Uterus (tissue), 4 donors: ENCODE measurements around the gene POLE. TPM values are rescaled to one million over a fixed set of nuclear protein-coding genes. Genes with fewer than 3 reads are reported as not detected.

ENCODE experiments used
- DNase-seq, 2 donors: peaks; one replicate each; pipeline ENCODE4 v3.0.0-alpha.2; 2019 to 2020
- H3K27ac ChIP-seq, 2 donors: fragments of 200-600 bp; sonication (generic); 1 replicate in 1 of 2; 2 replicates in 1 of 2; pipeline ENCODE4 v1.5.1; 2016 to 2018
- H3K27me3 ChIP-seq, 2 donors: fragments of 200-600 bp; sonication (generic); one replicate each; pipeline ENCODE4 v1.5.1; 2018 to 2019; ENCODE audit warnings: control low read depth in 1 of 2
- H3K36me3 ChIP-seq, 2 donors: fragments of 200-600 bp; sonication (generic); one replicate each; pipeline ENCODE4 v1.5.1; 2019; ENCODE audit warnings: control low read depth in 1 of 2
- H3K4me1 ChIP-seq, 2 donors: fragments of 200-600 bp; sonication (generic); one replicate each; pipeline ENCODE4 v1.5.1; 2018 to 2019; ENCODE audit warnings: control low read depth in 1 of 2
- H3K4me3 ChIP-seq, 2 donors: fragments of 200-600 bp; sonication (generic); 1 replicate in 1 of 2; 2 replicates in 1 of 2; pipeline ENCODE4 v1.5.1; 2018 to 2019; ENCODE audit warnings: mild to moderate bottlenecking in 1 of 2
- H3K9me3 ChIP-seq, 2 donors: fragments of 200-600 bp; sonication (generic); one replicate each; pipeline ENCODE4 v1.5.1; 2019; ENCODE audit warnings: control low read depth in 1 of 2
- POLR2A ChIP-seq, 2 donors: fragments of 450-650 bp; IDR thresholded peaks; one replicate each; pipeline ENCODE4 v1.6.1; 2016; ENCODE audit warnings: antibody characterized with exemption in 2 of 2, mild to moderate bottlenecking in 1 of 2, moderate library complexity in 1 of 2
- intact Hi-C: fragments of 100-400 bp; cut with DNase I; formaldehyde crosslinking; loops from one replicate; pipeline ENCODE4 v1.15.1; 2023; ENCODE audit warnings: low total_unique reads
- total RNA-seq, 4 donors: library from RNA; depleted of rRNA in 3 of 4; stranded (reverse); fragments of >200 nt in 3 of 4; gene quantifications; one replicate each; pipeline versions ENCODE4 v1.1.0 to v1.2.4, GENCODE V29; 2014 to 2023
- TF ChIP-seq, protein P1 (sequence below), 4 experiments: fragments of 200-600 bp in 2 of 4; fragments of 450-650 bp in 2 of 4; sonication (generic) in 2 of 4; IDR thresholded peaks; one replicate each; pipeline ENCODE4 v1.5.1; 2016 to 2019; ENCODE audit warnings: antibody characterized with exemption in 4 of 4, mild to moderate bottlenecking in 2 of 4, moderate library complexity in 1 of 4
- donor health status: DM: yes; HTN: yes; CAD: no.

Gene POLE
- total RNA-seq, 4 donors from 2014 or later: 7.7 to 71.3 (median 28.8) TPM

DNA sequence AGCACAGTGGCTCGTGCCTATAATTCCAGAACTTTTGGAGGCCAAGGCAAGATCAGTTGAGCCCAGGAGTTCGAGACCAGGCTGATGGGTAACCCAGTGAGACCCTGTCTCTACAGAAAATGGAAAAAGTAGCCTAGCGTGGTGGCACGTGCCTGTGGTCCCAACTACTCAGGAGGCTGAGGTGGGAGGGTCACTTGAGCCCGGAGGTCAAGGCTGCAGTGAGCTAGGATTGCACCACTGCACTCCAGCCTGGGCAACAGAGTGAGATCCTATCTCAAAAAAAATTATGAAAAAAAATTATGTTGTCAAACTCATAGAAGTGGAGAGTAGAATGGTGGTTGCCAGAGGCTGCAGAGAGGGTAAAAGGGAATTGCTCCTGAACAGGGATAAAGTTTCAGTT, 73.1 kb downstream of the POLE start:
- intact Hi-C loops: no loop called here
- H3K27ac ChIP-seq: no peak overlapping the region
- no peak overlapping the region for H3K4me3 ChIP-seq
- H3K36me3 ChIP-seq: no peaks in the 10 kb centered on the region
- peaks cover 0 to 22% of the 10 kb centered on the region in 2 donors for H3K9me3 ChIP-seq
- no peak for DNase-seq
- H3K27me3 ChIP-seq: peaks cover 10 to 31% of the 10 kb centered on the region in 2 donors
- no peak for TF ChIP-seq POLR2A (IDR thresholded peaks at IDR 0.05)
- TF ChIP-seq, protein P1, sequence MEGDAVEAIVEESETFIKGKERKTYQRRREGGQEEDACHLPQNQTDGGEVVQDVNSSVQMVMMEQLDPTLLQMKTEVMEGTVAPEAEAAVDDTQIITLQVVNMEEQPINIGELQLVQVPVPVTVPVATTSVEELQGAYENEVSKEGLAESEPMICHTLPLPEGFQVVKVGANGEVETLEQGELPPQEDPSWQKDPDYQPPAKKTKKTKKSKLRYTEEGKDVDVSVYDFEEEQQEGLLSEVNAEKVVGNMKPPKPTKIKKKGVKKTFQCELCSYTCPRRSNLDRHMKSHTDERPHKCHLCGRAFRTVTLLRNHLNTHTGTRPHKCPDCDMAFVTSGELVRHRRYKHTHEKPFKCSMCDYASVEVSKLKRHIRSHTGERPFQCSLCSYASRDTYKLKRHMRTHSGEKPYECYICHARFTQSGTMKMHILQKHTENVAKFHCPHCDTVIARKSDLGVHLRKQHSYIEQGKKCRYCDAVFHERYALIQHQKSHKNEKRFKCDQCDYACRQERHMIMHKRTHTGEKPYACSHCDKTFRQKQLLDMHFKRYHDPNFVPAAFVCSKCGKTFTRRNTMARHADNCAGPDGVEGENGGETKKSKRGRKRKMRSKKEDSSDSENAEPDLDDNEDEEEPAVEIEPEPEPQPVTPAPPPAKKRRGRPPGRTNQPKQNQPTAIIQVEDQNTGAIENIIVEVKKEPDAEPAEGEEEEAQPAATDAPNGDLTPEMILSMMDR (IDR thresholded peaks at IDR 0.05): no peak
- H3K4me1 ChIP-seq: peaks cover 0 to 13% of the 10 kb centered on the region in 2 donors

DNA sequence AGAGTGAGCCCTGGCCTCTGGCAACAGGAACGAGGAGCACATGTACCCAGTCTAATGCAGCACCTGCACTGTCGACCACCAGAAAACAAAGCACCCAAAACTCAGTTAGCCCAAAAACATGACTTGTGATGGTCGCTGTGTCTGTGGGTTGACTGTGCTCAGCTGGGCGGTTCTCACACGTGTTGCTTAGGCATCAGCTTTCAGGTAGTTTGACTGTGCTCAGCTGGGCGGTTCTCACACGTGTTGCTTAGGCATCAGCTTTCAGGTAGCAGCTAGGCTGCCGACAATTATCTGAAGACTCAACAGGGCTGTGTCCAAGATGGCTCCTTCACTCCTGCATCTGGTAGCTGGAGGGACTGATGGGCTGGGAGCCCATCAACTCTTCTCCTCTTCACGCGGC, 75.5 kb downstream of the POLE start:
- no peak for TF ChIP-seq POLR2A (IDR thresholded peaks at IDR 0.05)
- peaks cover 0 to 13% of the 10 kb centered on the region in 2 donors for H3K27me3 ChIP-seq

DNA sequence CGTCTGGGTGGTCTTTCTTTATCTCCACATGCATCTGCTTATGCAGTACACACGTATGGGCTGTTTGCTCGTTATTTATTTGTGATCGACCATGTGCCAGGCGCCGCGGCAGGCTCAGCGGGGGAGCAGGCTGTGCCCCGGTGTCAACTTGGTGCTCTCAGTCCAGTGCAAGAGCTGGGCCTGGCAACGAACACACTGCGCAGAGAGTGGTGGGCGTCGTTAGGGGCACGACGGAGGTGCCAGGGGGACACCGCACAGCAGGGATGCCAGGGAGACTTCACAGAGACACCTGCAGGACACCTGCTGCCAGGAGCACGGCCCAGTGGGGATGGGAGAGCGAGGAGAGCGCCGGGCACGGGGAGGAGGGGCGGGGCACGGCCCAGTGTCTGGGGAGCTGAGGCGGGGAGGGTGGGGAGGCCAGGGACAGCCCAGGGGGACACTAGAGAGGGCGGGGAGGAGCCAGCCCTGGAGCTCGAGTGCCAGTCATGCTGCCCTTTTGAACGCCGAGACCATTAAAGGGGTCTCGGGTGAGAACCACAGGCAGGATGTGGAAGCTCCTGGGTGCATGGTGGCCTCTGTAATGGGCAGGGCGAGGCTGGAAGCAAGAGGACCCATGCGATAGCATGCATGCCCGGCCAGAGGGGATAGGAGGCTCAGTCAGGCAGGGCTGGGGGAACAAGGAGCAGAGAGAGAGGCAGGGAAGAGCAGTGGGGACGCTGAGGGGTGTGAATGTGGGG, 76.1 kb downstream of the POLE start:
- TF ChIP-seq, protein P1 (IDR thresholded peaks at IDR 0.05): no peak
- TF ChIP-seq POLR2A (IDR thresholded peaks at IDR 0.05): no peak
- Histone ChIP-seq H3K4me3 (no peak overlapping the region), H3K27ac (no peak overlapping the region), H3K36me3 (no peaks in the 10 kb centered on the region), H3K9me3 (peaks cover 0 to 4% of the 10 kb centered on the region in 2 donors), H3K27me3 (peaks cover 0 to 7% of the 10 kb centered on the region in 2 donors), H3K4me1 (peaks cover 0 to 5% of the 10 kb centered on the region in 2 donors)
- intact Hi-C loops: no loop called here
- no peak for DNase-seq

More for the DNA sequence above, 75.5 kb downstream of the POLE start:
- Histone ChIP-seq H3K36me3 (no peaks in the 10 kb centered on the region), H3K4me1 (peaks cover 0 to 5% of the 10 kb centered on the region in 2 donors), H3K9me3 (peaks cover 0 to 10% of the 10 kb centered on the region in 2 donors), H3K4me3 (no peak overlapping the region), H3K27ac (no peak overlapping the region)
- intact Hi-C loops: no loop called here
- DNase-seq: no peak

DNA sequence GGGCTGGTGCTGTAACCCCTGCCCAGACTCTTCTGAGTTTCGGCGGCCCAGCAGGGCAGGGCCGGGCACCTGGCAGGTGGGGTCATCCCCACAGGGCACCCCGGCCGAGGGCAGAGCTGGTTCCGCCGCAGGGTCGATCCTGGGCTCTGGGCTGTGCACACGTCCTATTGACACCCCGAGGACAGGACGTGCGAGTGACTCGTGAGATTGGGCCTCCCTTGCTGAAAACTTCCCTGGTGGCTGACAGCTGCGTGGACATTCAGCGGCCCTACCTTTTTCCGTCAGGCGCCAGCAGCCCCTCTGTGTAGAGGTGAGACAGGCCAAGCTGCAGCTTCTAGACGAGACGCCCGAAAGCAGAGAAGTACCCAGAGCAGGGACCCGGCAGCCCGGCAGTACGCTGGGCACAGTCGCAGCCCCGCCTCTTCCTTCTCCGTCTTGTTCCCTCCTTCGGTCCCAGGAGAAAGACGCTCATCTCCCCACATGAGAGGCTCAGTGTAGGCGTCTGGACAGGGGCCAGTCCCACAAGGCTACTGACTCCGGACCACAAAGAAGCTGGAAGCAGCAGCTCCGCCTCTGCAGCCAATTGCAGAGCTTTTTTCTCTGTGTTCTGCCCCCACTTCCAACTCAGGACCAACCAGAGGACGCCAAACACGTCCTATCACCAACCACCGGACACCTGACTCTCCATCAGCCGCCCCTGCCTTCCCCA, 76.9 kb downstream of the POLE start, which contains the start of gene LRCOL1:
Gene LRCOL1 (minus strand): TSS at position 532 of the 709 bp plus-strand sequence. CDS start 4,331 bp downstream, outside the sequence.
- Histone ChIP-seq H3K36me3 (no peaks in the 10 kb centered on the region), H3K4me1 (peaks cover 0 to 5% of the 10 kb centered on the region in 2 donors), H3K9me3 (no peaks in the 10 kb centered on the region), H3K4me3 (no peak within 1 kb of the TSS), H3K27ac (no peak within 1 kb of the TSS), H3K27me3 (no peaks in the 10 kb centered on the region)
- DNase-seq: no peak
- intact Hi-C loops: no loop called here
- TF ChIP-seq POLR2A (IDR thresholded peaks at IDR 0.05): no peak
- TF ChIP-seq, protein P1 (IDR thresholded peaks at IDR 0.05): no peak

DNA sequence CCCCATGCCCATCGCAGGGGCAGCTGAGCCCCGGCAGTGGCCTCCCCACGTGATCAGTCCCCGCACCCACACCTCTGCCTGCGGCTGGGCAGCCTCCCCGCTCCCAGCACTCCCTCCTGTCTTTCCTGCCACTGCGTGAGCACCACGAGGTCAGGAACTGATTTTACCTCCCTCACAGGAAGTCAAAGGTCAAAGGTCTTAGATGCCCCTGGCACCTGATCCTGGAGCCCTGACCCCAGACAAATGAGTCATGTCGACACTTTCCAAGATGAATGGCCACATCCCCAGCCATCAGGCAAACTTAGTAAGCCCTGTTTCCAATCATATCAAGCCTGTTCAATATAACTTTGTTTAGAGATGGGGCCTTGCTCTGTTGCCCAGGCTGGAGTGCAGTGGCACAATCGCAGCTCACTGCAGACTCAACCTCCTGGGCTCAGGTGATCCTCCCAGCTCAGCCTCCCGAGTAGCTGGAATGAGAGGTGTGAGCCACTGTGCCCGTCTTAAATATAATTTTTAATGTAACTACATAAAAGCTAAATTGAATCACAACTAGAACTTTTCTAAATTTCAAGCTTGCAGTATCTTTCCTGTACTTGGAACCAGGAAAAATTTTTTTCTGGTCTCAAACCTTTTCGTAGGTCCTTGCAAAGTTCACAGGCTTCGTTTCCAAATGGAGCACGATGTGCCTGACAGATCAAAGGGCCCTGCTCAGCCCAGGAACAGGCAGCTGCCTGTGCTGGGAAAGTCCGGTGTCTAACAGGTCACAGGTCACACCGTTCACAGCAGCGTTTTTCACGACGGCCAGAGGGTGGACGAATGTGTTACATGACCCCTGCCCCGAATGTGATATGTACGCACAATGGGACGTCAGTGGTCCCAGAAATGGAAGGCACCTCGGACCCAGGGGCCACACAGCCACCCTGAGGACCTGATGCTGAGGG, 78.6 kb downstream of the POLE start:
- H3K9me3 ChIP-seq: no peaks in the 10 kb centered on the region
- peaks cover 0 to 5% of the 10 kb centered on the region in 2 donors for H3K4me1 ChIP-seq
- intact Hi-C loops: no loop called here
- no peak overlapping the region for H3K4me3 ChIP-seq
- H3K27me3 ChIP-seq: peaks cover 0 to 9% of the 10 kb centered on the region in 2 donors
- DNase-seq: no peak
- TF ChIP-seq, protein P1 (IDR thresholded peaks at IDR 0.05): no peak
- no peak for TF ChIP-seq POLR2A (IDR thresholded peaks at IDR 0.05)
- H3K36me3 ChIP-seq: no peaks in the 10 kb centered on the region
- H3K27ac ChIP-seq: no peak overlapping the region
